GM23338 (cell line): Measurements from ENCODE around the gene OPN1SW. TPM values are rescaled to one million over a fixed set of nuclear protein-coding genes. Genes with fewer than 3 reads are reported as not detected.

Experiments used
- ATAC-seq: fragments of 200-7000 bp; cut with Tn5 transposase; 3 replicates; pipeline ENCODE4 v1.9.1; 2020
- DNase-seq: peaks from one replicate; pipeline ENCODE4 v3.0.0-alpha.2; 2015; ENCODE audit warnings: low spot score
- H2AFZ ChIP-seq: fragments of 200-600 bp; sonication (generic); 2 replicates; pipeline ENCODE4 v1.8.0; 2016; ENCODE audit warnings: antibody characterized with exemption, mild to moderate bottlenecking, moderate library complexity
- H3F3A ChIP-seq: fragments of 200-600 bp; sonication (generic); replicated peaks from 2 replicates; pipeline ENCODE4 v1.8.0; 2017; ENCODE audit warnings: antibody characterized with exemption, mixed run types, low read depth
- H3K27ac ChIP-seq: fragments of 200-600 bp; sonication (generic); 2 replicates; pipeline ENCODE4 v1.6.1; 2016; ENCODE audit warnings: low read depth
- H3K27me3 ChIP-seq: fragments of 200-600 bp; sonication (generic); 2 replicates; pipeline ENCODE4 v1.8.0; 2016; ENCODE audit warnings: mild to moderate bottlenecking, mixed run types, moderate library complexity; ENCODE audit not compliant: insufficient read depth
- H3K36me3 ChIP-seq: fragments of 200-600 bp; sonication (generic); 2 replicates; pipeline ENCODE4 v1.8.0; 2016; ENCODE audit warnings: mild to moderate bottlenecking; ENCODE audit not compliant: insufficient read depth
- H3K4me1 ChIP-seq: fragments of 200-600 bp; sonication (generic); 2 replicates; pipeline ENCODE4 v1.8.0; 2016; ENCODE audit warnings: mild to moderate bottlenecking, moderate library complexity; ENCODE audit not compliant: insufficient read depth
- H3K4me2 ChIP-seq: fragments of 200-600 bp; sonication (generic); 2 replicates; pipeline ENCODE4 v1.7.1; 2017; ENCODE audit warnings: mixed run types
- H3K4me3 ChIP-seq: fragments of 200-600 bp; sonication (generic); 2 replicates; pipeline ENCODE4 v1.6.1; 2016; ENCODE audit warnings: mixed run types
- H3K79me2 ChIP-seq: fragments of 200-600 bp; sonication (generic); replicated peaks from 2 replicates; pipeline ENCODE4 v1.8.0; 2017; ENCODE audit warnings: mild to moderate bottlenecking; ENCODE audit not compliant: insufficient read depth
- H3K9me2 ChIP-seq: fragments of 200-600 bp; sonication (generic); 2 replicates; pipeline ENCODE4 v1.8.0; 2017; ENCODE audit not compliant: insufficient read depth
- H4K20me1 ChIP-seq: fragments of 200-600 bp; sonication (generic); replicated peaks from 2 replicates; pipeline ENCODE4 v1.8.0; 2017; ENCODE audit warnings: mild to moderate bottlenecking; ENCODE audit not compliant: insufficient read depth
- H3K27ac Mint-ChIP-seq: 2 replicates; pipeline ENCODE4 v1.8.0; 2020; ENCODE audit warnings: inconsistent platforms, mild to moderate bottlenecking, moderate library complexity, mixed read lengths
- H3K27me3 Mint-ChIP-seq: 3 replicates; pipeline ENCODE4 v1.8.0; 2022; ENCODE audit warnings: low read depth, mild to moderate bottlenecking, moderate library complexity, mixed read lengths, inconsistent platforms; ENCODE audit not compliant: insufficient read depth, poor library complexity
- H3K36me3 Mint-ChIP-seq: 3 replicates; pipeline ENCODE4 v1.8.0; 2021; ENCODE audit warnings: low read depth, mild to moderate bottlenecking, inconsistent platforms, moderate library complexity, mixed read lengths
- H3K4me1 Mint-ChIP-seq: 3 replicates; pipeline ENCODE4 v1.8.0; 2020; ENCODE audit warnings: mild to moderate bottlenecking, inconsistent platforms, mixed read lengths
- H3K4me3 Mint-ChIP-seq: 3 replicates; pipeline ENCODE4 v1.8.0; 2021; ENCODE audit warnings: moderate library complexity, mild to moderate bottlenecking, inconsistent platforms, mixed read lengths
- H3K9me3 Mint-ChIP-seq: 3 replicates; pipeline ENCODE4 v1.8.0; 2020; ENCODE audit warnings: moderate library complexity, mild to moderate bottlenecking, inconsistent platforms, mixed read lengths
- CREB1 ChIP-seq: fragments of 250-450 bp; sonication (Bioruptor Pico); IDR thresholded peaks from 2 replicates; pipeline ENCODE4 v1.5.0; 2020; ENCODE audit warnings: low read depth, mild to moderate bottlenecking, moderate library complexity
- ETS1 ChIP-seq: IDR thresholded peaks from 2 replicates; pipeline ENCODE4 v1.6.1; 2016; ENCODE audit warnings: antibody characterized with exemption
- EZH2 ChIP-seq: fragments of 200-600 bp; sonication (generic); IDR thresholded peaks from one replicate; pipeline ENCODE4 v1.8.0; 2017; ENCODE audit warnings: antibody characterized with exemption, mild to moderate bottlenecking, low read depth; ENCODE audit not compliant: unreplicated experiment
- EZH2phosphoT487 ChIP-seq: fragments of 200-600 bp; sonication (generic); IDR thresholded peaks from one replicate; pipeline ENCODE4 v1.8.1; 2018; ENCODE audit warnings: antibody characterized with exemption; ENCODE audit not compliant: unreplicated experiment
- JUNB ChIP-seq: IDR thresholded peaks from one replicate; pipeline ENCODE4 v1.6.1; 2016; ENCODE audit warnings: antibody characterized with exemption; ENCODE audit not compliant: unreplicated experiment
- NANOG ChIP-seq: IDR thresholded peaks from 2 replicates; pipeline ENCODE4 v1.6.1; 2016; ENCODE audit warnings: antibody characterized with exemption, borderline replicate concordance
- POLR2AphosphoS5 ChIP-seq: IDR thresholded peaks from 2 replicates; pipeline ENCODE4 v1.6.1; 2016; ENCODE audit warnings: antibody characterized with exemption, low read depth
- REST ChIP-seq: IDR thresholded peaks from one replicate; pipeline ENCODE4 v1.6.1; 2018; ENCODE audit warnings: antibody characterized with exemption; ENCODE audit not compliant: unreplicated experiment
- STAT1 ChIP-seq: IDR thresholded peaks from one replicate; pipeline ENCODE4 v1.6.1; 2016; ENCODE audit warnings: antibody characterized with exemption; ENCODE audit not compliant: unreplicated experiment
- ZNF114 ChIP-seq: fragments of 250-450 bp; sonication (Bioruptor Pico); IDR thresholded peaks from 2 replicates; pipeline ENCODE4 v1.5.0; 2020; ENCODE audit warnings: mild to moderate bottlenecking, moderate library complexity
- ZNF331 ChIP-seq: fragments of 250-450 bp; sonication (Bioruptor Pico); IDR thresholded peaks from 2 replicates; pipeline ENCODE4 v1.5.0; 2020; ENCODE audit warnings: low read depth, mild to moderate bottlenecking, moderate library complexity
- ZNF462 ChIP-seq: fragments of 250-450 bp; sonication (Bioruptor Pico); IDR thresholded peaks from 2 replicates; pipeline ENCODE4 v1.5.0; 2020; ENCODE audit warnings: mild to moderate bottlenecking, moderate library complexity
- polyA plus RNA-seq: library from polyadenylated mRNA; unstranded; fragments of >200 nt; fragmentation: Nextera tagmentation; extraction: Ambion mirVana; gene quantifications from 2 replicates; pipeline ENCODE4 v1.2.1, GENCODE V29; 2016
- total RNA-seq: library from RNA; depleted of rRNA; stranded (reverse); fragments of >200 nt; shearing (Covaris generic); gene quantifications from 2 replicates; pipeline ENCODE4 v1.2.3, GENCODE V29; 2014
- TF ChIP-seq, protein P1 (sequence below), 2 experiments: fragments of 200-600 bp in 1 of 2; sonication (generic) in 1 of 2; conservative IDR thresholded peaks; 2 replicates each; pipeline versions ENCODE4 v1.5.1 to v1.6.1; 2016 to 2017; ENCODE audit warnings: antibody characterized with exemption in 2 of 2, low read depth in 2 of 2, mild to moderate bottlenecking in 2 of 2, moderate library complexity in 1 of 2

Gene OPN1SW
- total and polyA plus RNA-seq, 2 experiments from 2014 or later: 0.50 TPM; not detected in 1

GRCh38 chr7:128818694-128819093, 43.1 kb upstream of the OPN1SW start:
- H3K27ac Mint-ChIP-seq: no peak overlapping the region
- DNase-seq (peak; percentile 36), ATAC-seq (peak; percentile 17; the same call in 2 of the 3 replicates)
- no peaks in the 10 kb centered on the region for H3F3A ChIP-seq
- H3K4me3 Mint-ChIP-seq: no peak overlapping the region
- H3K27me3 Mint-ChIP-seq: peaks cover 3% of the 10 kb centered on the region
- H3K27me3 ChIP-seq: no peaks in the 10 kb centered on the region
- H3K4me1 Mint-ChIP-seq: peaks cover 11% of the 10 kb centered on the region
- no peak overlapping the region for H3K27ac ChIP-seq
- no peaks in the 10 kb centered on the region for H3K9me3 Mint-ChIP-seq
- no peak overlapping the region for H2AFZ ChIP-seq
- H3K36me3 Mint-ChIP-seq: peaks cover 9% of the 10 kb centered on the region
- H3K4me1 ChIP-seq: no peaks in the 10 kb centered on the region
- TF ChIP-seq, protein P1, sequence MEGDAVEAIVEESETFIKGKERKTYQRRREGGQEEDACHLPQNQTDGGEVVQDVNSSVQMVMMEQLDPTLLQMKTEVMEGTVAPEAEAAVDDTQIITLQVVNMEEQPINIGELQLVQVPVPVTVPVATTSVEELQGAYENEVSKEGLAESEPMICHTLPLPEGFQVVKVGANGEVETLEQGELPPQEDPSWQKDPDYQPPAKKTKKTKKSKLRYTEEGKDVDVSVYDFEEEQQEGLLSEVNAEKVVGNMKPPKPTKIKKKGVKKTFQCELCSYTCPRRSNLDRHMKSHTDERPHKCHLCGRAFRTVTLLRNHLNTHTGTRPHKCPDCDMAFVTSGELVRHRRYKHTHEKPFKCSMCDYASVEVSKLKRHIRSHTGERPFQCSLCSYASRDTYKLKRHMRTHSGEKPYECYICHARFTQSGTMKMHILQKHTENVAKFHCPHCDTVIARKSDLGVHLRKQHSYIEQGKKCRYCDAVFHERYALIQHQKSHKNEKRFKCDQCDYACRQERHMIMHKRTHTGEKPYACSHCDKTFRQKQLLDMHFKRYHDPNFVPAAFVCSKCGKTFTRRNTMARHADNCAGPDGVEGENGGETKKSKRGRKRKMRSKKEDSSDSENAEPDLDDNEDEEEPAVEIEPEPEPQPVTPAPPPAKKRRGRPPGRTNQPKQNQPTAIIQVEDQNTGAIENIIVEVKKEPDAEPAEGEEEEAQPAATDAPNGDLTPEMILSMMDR (conservative IDR thresholded peaks at IDR 0.05; ENCODE audit: low read depth in 2 of 2): no peak
- no peak for TF ChIP-seq STAT1
- TF ChIP-seq EZH2phosphoT487: no peak
- no peak for TF ChIP-seq ZNF114
- no peak for TF ChIP-seq NANOG
- TF ChIP-seq CREB1: no peak
- no peak for TF ChIP-seq JUNB
- TF ChIP-seq ETS1: no peak
- no peak for TF ChIP-seq ZNF462 (CRISPR knock-in tag)
- TF ChIP-seq REST: no peak
- no peak for TF ChIP-seq EZH2
- TF ChIP-seq ZNF331 (CRISPR knock-in tag): no peak
- TF ChIP-seq POLR2AphosphoS5: no peak
- H3K9me2 ChIP-seq: no peaks in the 10 kb centered on the region
- no peak overlapping the region for H3K4me3 ChIP-seq
- no peak overlapping the region for H3K4me2 ChIP-seq
- H3K79me2 ChIP-seq: no peaks in the 10 kb centered on the region
- H3K36me3 ChIP-seq: no peaks in the 10 kb centered on the region
- no peaks in the 10 kb centered on the region; the same call in 1 of the 2 replicates for H4K20me1 ChIP-seq
